Hepatic stellate cell (primary cell): ENCODE measurements around the gene SAG.
A peak's percentile ranks its signal among the peaks of the same experiment; 100 is the strongest.
"Not testable (repeated sequence)": the region's sequence is repeated elsewhere in the genome, so short reads cannot be mapped to it uniquely, and the experiment has no call there.

ENCODE experiments used
- DNase-seq: peaks from one replicate; pipeline ENCODE4 v3.0.0; 2011; ENCODE audit warnings: low spot score

The SAG gene

GRCh38 chr2:233332125-233332524 lies 24.5 kb downstream of the SAG start:
- no peak for DNase-seq

GRCh38 chr2:233334915-233335314 lies 27.3 kb downstream of the SAG start:
- no peak for DNase-seq

- DNase-seq, result not testable (repeated sequence)
Observed at GRCh38 chr2:233336091-233336490, 28.5 kb downstream of the SAG start.

- DNase-seq, result no peak
Observed at GRCh38 chr2:233336541-233336940, 28.9 kb downstream of the SAG start.

- no peak for DNase-seq
Observed at GRCh38 chr2:233338046-233338445, 30.4 kb downstream of the SAG start.

GRCh38 chr2:233338812-233339368 lies 31.3 kb downstream of the SAG start:
- no peak for DNase-seq

GRCh38 chr2:233339427-233339826 lies 31.8 kb downstream of the SAG start:
- no peak for DNase-seq

- no peak for DNase-seq
Observed at GRCh38 chr2:233341296-233341695, 33.7 kb downstream of the SAG start.

- no peak for DNase-seq
Observed at GRCh38 chr2:233342301-233342700, 34.7 kb downstream of the SAG start.

GRCh38 chr2:233343171-233343705 lies 35.6 kb downstream of the SAG start:
- DNase-seq, result no peak

- no peak for DNase-seq
Observed at GRCh38 chr2:233346376-233346775, 38.8 kb downstream of the SAG start.

GRCh38 chr2:233346930-233347329 lies 39.3 kb downstream of the SAG start:
- DNase-seq, result no peak

- DNase-seq, result no peak
Observed at GRCh38 chr2:233349005-233349998, 41.7 kb downstream of the SAG start.

GRCh38 chr2:233350708-233351107 lies 43.1 kb downstream of the SAG start:
- DNase-seq, result peak; percentile 94

GRCh38 chr2:233351423-233351822 lies 43.8 kb downstream of the SAG start:
- no peak for DNase-seq

GRCh38 chr2:233352141-233352842 lies 44.7 kb downstream of the SAG start:
- no peak for DNase-seq

GRCh38 chr2:233353101-233353768 lies 45.6 kb downstream of the SAG start:
- no peak for DNase-seq

- DNase-seq, result peak; percentile 76
Observed at GRCh38 chr2:233353769-233354499, 46.3 kb downstream of the SAG start, which contains the start of gene DGKD. Gene DGKD (plus strand): TSS chr2:233354494. CDS start chr2:233354519, 25 bp downstream.

- DNase-seq, result peak; percentile 35
Observed at GRCh38 chr2:233354500-233354924, 46.9 kb downstream of the SAG start.

- DNase-seq, result peak; percentile 42
Observed at GRCh38 chr2:233354971-233355574, 47.5 kb downstream of the SAG start.

GRCh38 chr2:233355916-233356315 lies 48.3 kb downstream of the SAG start:
- DNase-seq, result no peak
